GM04503 (cell line): ENCODE measurements around the gene SCARB2.

Experiments
- DNase-seq: peaks from one replicate; pipeline ENCODE4 v3.0.0-alpha.2; 2012; ENCODE audit warnings: low read depth

The SCARB2 gene

GRCh38 chr4:76226418-76226817 is 12.8 kb upstream of the SCARB2 start:
- no peak for DNase-seq

- no peak for DNase-seq
These were observed 10.5 kb upstream of the SCARB2 start for GRCh38 chr4:76224171-76224570.

DNA sequence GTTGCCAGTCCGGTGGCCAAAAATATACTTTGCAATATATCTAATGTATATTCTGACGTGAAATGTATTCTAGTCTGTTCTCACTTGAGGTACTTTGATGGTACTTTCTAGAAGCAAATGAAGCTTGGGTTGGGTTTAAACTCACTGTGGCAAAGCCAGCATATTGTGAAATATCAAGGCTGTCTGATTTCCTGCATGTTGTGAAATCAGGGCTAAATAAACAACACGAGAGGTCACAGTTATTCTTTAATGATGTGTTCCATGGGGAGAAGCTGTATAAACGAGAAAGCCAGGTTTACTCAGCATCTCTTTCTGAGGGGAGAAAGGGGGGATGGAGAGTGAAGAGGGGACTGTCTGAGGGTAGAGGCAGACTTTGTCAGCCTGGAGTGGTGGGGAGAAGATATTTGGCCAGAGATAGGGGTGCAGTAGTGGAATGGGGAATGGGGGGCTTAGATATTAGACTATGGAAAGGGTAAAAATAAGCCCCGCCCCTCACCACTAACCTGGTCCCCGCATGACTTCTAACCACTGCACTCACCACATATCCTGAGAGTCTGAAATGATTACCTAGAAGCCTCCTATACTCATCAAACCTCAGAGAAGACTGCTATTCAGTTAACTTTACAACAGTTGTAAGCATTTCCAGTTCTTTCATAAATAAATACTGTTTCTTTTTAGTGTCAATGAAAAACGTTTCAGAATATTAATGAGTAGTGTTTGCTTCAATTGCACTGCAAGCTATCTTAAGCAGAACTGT is 5.9 kb upstream of the SCARB2 start:
- DNase-seq: peak; percentile 42

DNA sequence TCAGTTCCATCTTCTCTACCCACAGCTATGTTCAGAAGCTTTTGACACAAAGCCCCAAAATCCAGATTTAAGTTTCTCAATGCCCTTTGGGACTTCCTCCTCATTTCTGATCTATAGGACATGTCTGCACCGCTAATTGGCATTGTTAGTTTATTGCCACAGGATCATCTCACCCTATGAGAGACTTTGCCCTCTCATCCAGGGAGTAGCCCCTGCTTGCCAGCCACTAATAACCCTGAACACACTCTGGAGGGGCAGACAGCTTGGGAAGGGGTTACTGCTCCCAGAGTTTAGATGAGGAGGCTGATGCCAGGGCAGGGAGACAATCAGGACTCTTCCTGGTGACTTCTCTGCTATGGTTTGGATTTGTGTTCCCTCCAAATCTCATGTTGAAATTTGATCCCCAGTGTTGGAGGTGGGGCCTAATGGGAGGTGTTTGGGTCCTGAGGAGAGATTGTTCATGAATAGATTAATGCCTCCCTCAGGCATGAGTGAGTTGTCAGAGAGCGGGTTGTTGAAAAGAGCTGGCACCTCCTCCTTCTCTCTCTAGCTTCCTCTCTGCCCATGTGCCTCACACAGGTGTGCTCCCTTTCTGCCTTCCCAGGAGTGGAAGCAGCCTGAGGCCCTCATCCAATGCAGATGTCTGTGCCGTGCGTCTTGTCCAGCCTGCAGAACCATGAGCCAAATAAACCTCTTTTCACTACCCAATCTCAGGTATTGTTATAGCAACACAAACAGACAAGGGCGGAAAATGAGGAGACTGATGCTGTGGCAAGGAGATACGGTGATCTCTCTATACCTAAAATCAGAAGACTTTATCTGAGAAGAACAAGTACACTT is 3.6 kb upstream of the SCARB2 start:
- DNase-seq: no peak

GRCh38 chr4:76216524-76216923 is 2.9 kb upstream of the SCARB2 start:
- no peak for DNase-seq

GRCh38 chr4:76215077-76215476 is 1.5 kb upstream of the SCARB2 start:
- DNase-seq: no peak

- no peak for DNase-seq
These were observed 602 bp upstream of the SCARB2 start for GRCh38 chr4:76214177-76214675.

DNA sequence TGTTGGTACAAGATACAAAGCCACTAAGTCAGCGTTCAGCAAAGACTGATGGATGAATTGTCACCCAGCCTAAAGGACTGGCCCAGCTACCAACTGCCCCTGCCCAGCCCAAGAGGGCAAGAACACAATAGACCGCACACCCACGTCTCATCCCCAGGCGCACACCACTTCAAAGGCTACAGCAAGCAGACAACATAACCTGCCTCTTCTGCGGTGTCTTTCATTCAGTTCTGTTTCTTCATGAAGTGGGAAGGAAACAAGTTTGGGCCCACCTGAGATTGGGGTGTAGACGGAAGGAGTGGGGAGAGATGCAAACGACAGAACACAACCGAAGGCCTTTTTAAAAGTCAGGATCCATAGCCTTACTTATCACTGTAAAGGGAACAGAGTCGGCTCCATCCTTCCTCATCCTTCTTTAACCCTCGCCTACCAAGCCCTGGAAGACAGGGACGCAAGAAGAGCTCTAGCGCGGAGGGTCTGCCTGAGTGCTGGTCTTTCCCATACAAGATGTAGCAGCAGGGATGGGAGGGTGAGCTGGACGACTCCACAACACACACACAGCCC is 691 bp downstream of the SCARB2 start:
- no peak for DNase-seq

DNA sequence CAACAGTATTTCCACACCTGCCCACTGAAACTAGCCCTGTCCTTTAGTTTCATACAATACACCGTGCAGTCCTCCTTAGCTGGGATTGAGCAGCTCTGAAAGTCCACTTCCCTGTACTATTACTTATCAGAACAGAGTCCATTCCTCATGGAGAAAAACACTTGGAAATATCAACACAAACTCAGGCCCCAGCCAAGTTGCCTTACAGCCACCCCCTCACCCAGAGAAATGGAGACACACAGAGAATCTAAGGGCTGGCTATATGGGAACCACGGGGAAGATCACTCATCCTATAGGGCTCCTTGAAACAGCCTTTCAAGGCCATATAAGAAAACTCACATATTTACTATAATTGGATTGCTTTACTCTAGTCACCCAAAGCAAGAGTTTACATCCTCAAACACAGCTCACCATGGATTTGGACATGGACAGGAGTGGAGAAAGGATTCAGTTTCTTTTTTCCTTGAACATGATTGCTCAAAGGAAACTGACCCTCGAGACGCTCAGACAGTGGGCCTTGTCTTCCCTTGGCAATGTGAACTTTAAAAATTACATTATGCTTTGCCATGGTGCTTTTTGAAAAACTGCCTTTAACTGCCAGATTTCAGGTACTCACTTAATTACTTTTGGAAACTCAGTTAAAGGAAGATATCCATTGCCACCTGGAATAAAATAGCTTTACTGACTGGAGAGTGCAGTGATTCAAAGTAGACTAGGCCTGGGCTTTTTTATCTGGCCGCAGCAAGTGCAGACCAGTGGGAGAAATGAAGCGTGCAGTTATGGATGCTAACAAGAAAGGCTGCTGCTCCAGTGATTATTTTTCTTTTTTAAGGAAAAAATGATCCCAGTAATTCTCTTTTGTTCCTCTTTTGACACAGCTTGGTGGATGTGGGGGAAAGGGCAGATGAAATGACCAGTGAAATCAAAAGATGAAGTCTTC is 1.6 kb downstream of the SCARB2 start:
- DNase-seq: no peak

DNA sequence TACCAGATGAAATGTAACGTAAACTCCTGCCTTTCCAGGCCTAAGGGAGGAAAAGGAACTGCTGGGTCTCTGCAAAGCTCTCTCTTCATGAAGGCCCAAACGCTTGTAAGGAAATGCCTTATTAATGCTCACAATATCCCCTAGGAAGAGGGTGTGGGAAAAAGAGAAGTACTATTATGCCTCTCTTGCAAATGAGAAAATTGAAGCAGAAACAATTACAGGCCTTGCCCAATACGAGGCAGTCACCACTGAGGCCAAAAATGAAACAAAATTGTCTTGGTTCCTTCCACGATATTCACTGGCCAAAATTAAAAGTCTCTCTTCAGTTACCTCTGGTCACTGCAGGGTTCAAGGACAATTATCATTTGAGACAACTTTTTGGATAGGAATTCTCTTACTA is 3.2 kb downstream of the SCARB2 start:
- DNase-seq: no peak

DNA sequence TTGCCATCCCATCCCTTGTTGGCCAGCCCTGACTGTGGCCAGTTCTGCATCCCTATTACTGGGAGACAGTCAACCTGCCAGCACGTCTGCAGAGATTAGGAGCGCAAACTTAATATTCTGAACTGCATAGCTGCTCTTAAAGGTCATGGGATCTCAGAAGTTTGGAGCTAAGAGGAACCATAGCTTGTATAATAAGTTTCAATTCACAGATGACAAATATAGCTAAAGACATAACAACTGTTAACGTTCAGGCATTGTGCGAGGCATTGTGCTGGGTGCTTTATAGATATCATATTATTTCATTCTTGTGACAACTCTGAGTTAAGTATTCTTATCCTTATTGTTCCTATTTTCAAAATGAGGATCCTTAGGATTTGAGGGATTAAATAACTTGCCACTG is 3.7 kb downstream of the SCARB2 start:
- no peak for DNase-seq

DNA sequence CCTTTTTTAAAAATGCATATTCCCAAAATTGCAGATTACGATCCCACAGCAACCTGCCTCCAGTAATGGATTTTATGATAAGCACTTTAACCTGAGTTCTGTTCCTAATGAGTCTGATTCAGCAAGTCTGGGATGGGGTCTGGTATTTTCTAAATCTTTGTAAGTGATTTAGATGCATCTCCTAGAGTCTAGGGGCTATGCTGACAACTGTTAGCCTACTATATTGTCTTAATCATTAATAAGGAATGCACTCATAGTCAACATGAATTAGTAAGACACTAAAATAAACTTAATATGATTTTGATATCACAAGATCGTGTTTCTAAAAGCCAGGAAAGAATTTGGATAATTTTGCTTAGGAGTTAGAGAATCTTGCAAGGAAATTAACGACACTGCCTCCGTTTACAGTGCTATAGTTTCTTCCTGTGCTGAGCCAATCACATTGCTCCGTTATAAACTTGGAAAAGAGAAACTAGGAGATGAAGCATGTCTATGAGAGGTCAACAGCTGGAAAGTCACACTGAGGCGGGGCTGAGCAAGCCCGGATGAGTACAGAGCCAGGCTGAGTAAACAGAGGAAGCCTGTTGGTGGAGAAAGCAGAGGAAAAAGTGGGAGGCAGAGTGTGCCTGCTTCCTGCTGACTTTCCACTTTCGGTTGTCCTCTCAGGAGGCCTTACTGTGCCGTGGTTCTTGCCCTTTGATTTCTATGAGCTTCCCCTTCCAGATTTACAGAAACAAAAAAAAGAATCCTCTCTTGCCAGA is 5.4 kb downstream of the SCARB2 start:
- DNase-seq: peak; percentile 66

- DNase-seq: no peak
These were observed 6.1 kb downstream of the SCARB2 start for GRCh38 chr4:76207549-76207948.

- no peak for DNase-seq
These were observed 7.2 kb downstream of the SCARB2 start for GRCh38 chr4:76206222-76206942.

DNA sequence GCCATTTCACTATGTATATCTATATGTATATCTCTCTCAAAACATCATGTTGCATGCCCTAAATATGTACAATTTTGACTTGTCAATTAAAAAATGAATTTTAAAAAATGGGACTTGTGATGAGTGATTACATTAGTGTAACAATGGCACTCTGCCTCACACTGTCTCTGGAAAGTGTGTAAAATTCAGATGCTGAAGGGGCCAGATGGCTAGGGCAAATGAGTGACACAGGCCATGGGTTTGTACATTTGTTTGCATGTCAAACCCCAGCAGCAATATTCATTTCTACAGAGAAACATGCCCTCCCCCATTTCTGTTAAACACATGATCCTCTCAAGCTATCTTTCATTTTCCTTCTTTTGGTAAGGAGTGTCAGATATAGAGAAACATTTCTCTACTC is 8.1 kb downstream of the SCARB2 start:
- no peak for DNase-seq

- no peak for DNase-seq
These were observed 8.7 kb downstream of the SCARB2 start for GRCh38 chr4:76204936-76205335.

GRCh38 chr4:76203541-76203940 is 10.1 kb downstream of the SCARB2 start:
- DNase-seq: no peak

DNA sequence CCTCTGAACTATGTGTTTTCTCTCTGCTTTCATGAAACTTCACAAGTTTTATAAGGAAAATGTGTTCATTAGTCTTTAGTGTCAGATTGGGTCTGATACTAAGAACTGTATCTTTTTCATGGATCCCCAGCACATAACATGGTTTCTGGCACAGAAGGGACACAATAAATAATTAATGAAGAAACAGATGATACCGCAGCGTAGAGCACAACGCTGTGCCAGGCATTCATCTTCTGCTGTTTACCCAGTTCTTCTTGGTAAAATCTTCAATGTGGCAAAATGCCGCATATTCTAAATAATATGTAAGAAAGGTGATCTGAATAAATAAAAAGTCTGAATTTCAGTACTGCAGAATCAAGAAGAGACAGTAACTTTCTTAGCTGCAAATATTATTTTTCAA is 12.3 kb downstream of the SCARB2 start:
- no peak for DNase-seq

GRCh38 chr4:76200771-76201231 is 12.8 kb downstream of the SCARB2 start:
- no peak for DNase-seq

- no peak for DNase-seq
These were observed 13.9 kb downstream of the SCARB2 start for GRCh38 chr4:76199664-76200211.
